HepG2 (cell line): ENCODE measurements around the gene RAB36. TPM values are rescaled to one million over a fixed set of nuclear protein-coding genes. Genes with fewer than 3 reads are reported as not detected.

Experiments used
- GATAD1 ChIP-seq: IDR thresholded peaks from 2 replicates; pipeline ENCODE4 v1.6.1; 2016; ENCODE audit warnings: missing genetic modification reagents, missing compliant biosample characterization
- HINFP ChIP-seq: sonication (generic); formaldehyde crosslinking; IDR thresholded peaks from 2 replicates; pipeline ENCODE4 v1.4.0; 2020; ENCODE audit warnings: low read depth, mild to moderate bottlenecking, missing genetic modification reagents
- HNF4G ChIP-seq, 2 experiments: sonication (generic) in 1 of 2; formaldehyde crosslinking in 1 of 2; IDR thresholded peaks; 2 replicates each; pipeline versions ENCODE4 v1.4.0 to v1.6.1; 2011 to 2020; ENCODE audit warnings: borderline replicate concordance in 2 of 2, low read depth in 2 of 2, mild to moderate bottlenecking in 2 of 2, low read length in 1 of 2, missing genetic modification reagents in 1 of 2, moderate library complexity in 1 of 2
- MNT ChIP-seq: fragments of 450-650 bp; IDR thresholded peaks from 2 replicates; pipeline ENCODE4 v1.6.1; 2016
- MTA3 ChIP-seq: sonication (generic); formaldehyde crosslinking; IDR thresholded peaks from 2 replicates; pipeline ENCODE4 v1.4.0; 2020; ENCODE audit warnings: missing genetic modification reagents
- PAXIP1 ChIP-seq: sonication (generic); formaldehyde crosslinking; conservative IDR thresholded peaks from 2 replicates; pipeline ENCODE4 v1.4.0; 2020; ENCODE audit warnings: mild to moderate bottlenecking, missing genetic modification reagents, moderate library complexity
- RFX1 ChIP-seq: fragments of 450-650 bp; IDR thresholded peaks from 2 replicates; pipeline ENCODE4 v1.6.1; 2017
- SALL1 ChIP-seq: sonication (generic); formaldehyde crosslinking; IDR thresholded peaks from 2 replicates; pipeline ENCODE4 v1.8.0; 2022; ENCODE audit warnings: mild to moderate bottlenecking, missing genetic modification reagents
- SIX4 ChIP-seq: sonication (generic); formaldehyde crosslinking; IDR thresholded peaks from 2 replicates; pipeline ENCODE4 v1.4.0; 2020; ENCODE audit warnings: missing genetic modification reagents
- TRIM22 ChIP-seq: fragments of 450-650 bp; IDR thresholded peaks from 2 replicates; pipeline ENCODE4 v1.6.1; 2017
- ZNF235 ChIP-seq: sonication (generic); formaldehyde crosslinking; IDR thresholded peaks from 2 replicates; pipeline ENCODE4 v1.8.1; 2023; ENCODE audit warnings: mild to moderate bottlenecking, missing genetic modification reagents, borderline replicate concordance
- ZNF496 ChIP-seq: sonication (generic); formaldehyde crosslinking; IDR thresholded peaks from 2 replicates; pipeline ENCODE4 v1.8.1; 2023; ENCODE audit warnings: mild to moderate bottlenecking, moderate library complexity, missing genetic modification reagents; ENCODE audit not compliant: insufficient replicate concordance
- ZNF670 ChIP-seq: sonication (generic); formaldehyde crosslinking; IDR thresholded peaks from 2 replicates; pipeline ENCODE4 v1.8.0; 2022; ENCODE audit warnings: mild to moderate bottlenecking, missing genetic modification reagents, borderline replicate concordance
- polyA plus RNA-seq, 8 experiments: library from polyadenylated mRNA; depleted of rRNA in 3 of 8; stranded (reverse) in 7 of 8; unstranded in 1 of 8; fragments of >200 nt; fragmentation: Illumina TruSeq in 4 of 8; extraction: Trizol in 4 of 8; gene quantifications; 2 replicates each; pipeline versions ENCODE4 v1.2.1 to v1.2.3, GENCODE V29; 2011 to 2016; ENCODE audit warnings: low read depth in 4 of 8, missing spikeins in 1 of 8, mixed read lengths in 1 of 8; ENCODE audit not compliant: insufficient read depth in 1 of 8
- total RNA-seq, 5 experiments: library from RNA; depleted of rRNA; stranded (reverse); fragments of >200 nt; fragmentation: Illumina TruSeq; extraction: Trizol; gene quantifications; 2 replicates each; pipeline ENCODE4 v1.2.3, GENCODE V29; 2016; ENCODE audit warnings: low read depth in 1 of 5

Gene RAB36
- total and polyA plus RNA-seq, 2 of the 13 experiments (the other 11 are each of a cell fraction or from before 2014, with no cell fraction given): 0.24 to 0.86 TPM

- TF ChIP-seq TRIM22 (no peak), HINFP (CRISPR knock-in tag) (no peak), PAXIP1 (CRISPR knock-in tag) (0 out of 2 replicates have a peak, but pooled peaks have one; percentile 30), SIX4 (CRISPR knock-in tag) (no peak), MNT (no peak), HNF4G (IDR thresholded peaks at IDR 0.05; ENCODE audit: borderline replicate concordance, low read depth, low read length) (peak; percentile 59), HNF4G (CRISPR knock-in tag; IDR thresholded peaks at IDR 0.05; ENCODE audit: borderline replicate concordance, low read depth) (no peak), SALL1 (CRISPR knock-in tag) (no peak), ZNF496 (no peak), GATAD1 (CRISPR knock-in tag) (no peak), ZNF670 (no peak), MTA3 (CRISPR knock-in tag) (no peak), ZNF235 (no peak), RFX1 (no peak)
Observed at GRCh38 chr22:23166042-23166831, 21.0 kb downstream of the RAB36 start (continued).
